ENCODE results near the gene ATP5F1D. TPM values are rescaled to one million over a fixed set of nuclear protein-coding genes. Genes with fewer than 3 reads are reported as not detected.

The ATP5F1D gene
- total and polyA plus RNA-seq, 2 of the 13 experiments (the other 11 are each of a cell fraction or from before 2014, with no cell fraction given), result 39.4 to 78.7 TPM

GRCh38 chr19:1290703-1291651 is 49.4 kb downstream of the ATP5F1D start (continued):
- TF ChIP-seq ZNF224 (CRISPR knock-in tag; IDR thresholded peaks at IDR 0.05) (0 out of 2 replicates have a peak, but pooled peaks have one; percentile 8), PHF21A (CRISPR knock-in tag; IDR thresholded peaks at IDR 0.05) (peak; percentile 99), JDP2 (CRISPR knock-in tag; IDR thresholded peaks at IDR 0.05; ENCODE audit: borderline replicate concordance) (no peak), POLR2A (IDR thresholded peaks at IDR 0.05; ENCODE audit: insufficient read depth in 1 of 2, low read depth in 2 of 2, low read length in 2 of 2) (peak; percentile 61 to 65), NR2F2 (IDR thresholded peaks at IDR 0.05; ENCODE audit: borderline replicate concordance, low read depth) (peak; percentile 34; the same call in 1 of the 2 replicates), POGZ (CRISPR knock-in tag; IDR thresholded peaks at IDR 0.05) (0 out of 2 replicates have a peak, but pooled peaks have one; percentile 33), GATAD1 (CRISPR knock-in tag; IDR thresholded peaks at IDR 0.05) (peak; percentile 80), MTF2 (CRISPR knock-in tag; IDR thresholded peaks at IDR 0.05; ENCODE audit: borderline replicate concordance) (no peak), NKX3-1 (CRISPR knock-in tag; IDR thresholded peaks at IDR 0.05) (0 out of 2 replicates have a peak, but pooled peaks have one; percentile 38), ZNF792 (CRISPR knock-in tag; IDR thresholded peaks at IDR 0.05) (no peak; the same call in none of the 2 replicates), U2AF2 (IDR thresholded peaks at IDR 0.05; ENCODE audit: low read depth, low read length) (no peak), HHEX (CRISPR knock-in tag; IDR thresholded peaks at IDR 0.05) (no peak), ZNF3 (CRISPR knock-in tag; IDR thresholded peaks at IDR 0.05) (no peak), TCF7L2 (IDR thresholded peaks at IDR 0.05; ENCODE audit: low read depth, low read length) (no peak), MLLT10 (CRISPR knock-in tag; IDR thresholded peaks at IDR 0.05) (no peak), ESRRA (CRISPR knock-in tag; IDR thresholded peaks at IDR 0.05; ENCODE audit: low read depth) (peak; percentile 83), TP53 (CRISPR knock-in tag; conservative IDR thresholded peaks at IDR 0.05) (peak; percentile 65; the same call in 1 of the 2 replicates), CBX5 (CRISPR knock-in tag; IDR thresholded peaks at IDR 0.05; ENCODE audit: borderline replicate concordance) (no peak), HES4 (CRISPR knock-in tag; IDR thresholded peaks at IDR 0.05; ENCODE audit: borderline replicate concordance) (peak; percentile 72), ZNF460 (CRISPR knock-in tag; IDR thresholded peaks at IDR 0.05; ENCODE audit: borderline replicate concordance) (no peak; the same call in 1 of the 2 replicates), BCL6 (CRISPR knock-in tag; IDR thresholded peaks at IDR 0.05) (peak; percentile 66; the same call in 1 of the 2 replicates), DDIT3 (CRISPR knock-in tag; IDR thresholded peaks at IDR 0.05) (no peak), AFF4 (CRISPR knock-in tag; IDR thresholded peaks at IDR 0.05) (no peak), EEA1 (CRISPR knock-in tag; IDR thresholded peaks at IDR 0.05; ENCODE audit: borderline replicate concordance) (0 out of 2 replicates have a peak, but pooled peaks have one; percentile 32), ATF7 (IDR thresholded peaks at IDR 0.05) (no peak), ATF7 (CRISPR knock-in tag; IDR thresholded peaks at IDR 0.05) (no peak), PTBP1 (IDR thresholded peaks at IDR 0.05; ENCODE audit: low read depth, low read length, poor library complexity, severe bottlenecking) (no peak)

Measured in HepG2 (cell line).